ENCODE results near the gene MRPL14. TPM values are rescaled to one million over a fixed set of nuclear protein-coding genes. Genes with fewer than 3 reads are reported as not detected.

Gene MRPL14
- total RNA-seq, 2 experiments from 2014 or later: 51.3 to 87.2 TPM

DNA sequence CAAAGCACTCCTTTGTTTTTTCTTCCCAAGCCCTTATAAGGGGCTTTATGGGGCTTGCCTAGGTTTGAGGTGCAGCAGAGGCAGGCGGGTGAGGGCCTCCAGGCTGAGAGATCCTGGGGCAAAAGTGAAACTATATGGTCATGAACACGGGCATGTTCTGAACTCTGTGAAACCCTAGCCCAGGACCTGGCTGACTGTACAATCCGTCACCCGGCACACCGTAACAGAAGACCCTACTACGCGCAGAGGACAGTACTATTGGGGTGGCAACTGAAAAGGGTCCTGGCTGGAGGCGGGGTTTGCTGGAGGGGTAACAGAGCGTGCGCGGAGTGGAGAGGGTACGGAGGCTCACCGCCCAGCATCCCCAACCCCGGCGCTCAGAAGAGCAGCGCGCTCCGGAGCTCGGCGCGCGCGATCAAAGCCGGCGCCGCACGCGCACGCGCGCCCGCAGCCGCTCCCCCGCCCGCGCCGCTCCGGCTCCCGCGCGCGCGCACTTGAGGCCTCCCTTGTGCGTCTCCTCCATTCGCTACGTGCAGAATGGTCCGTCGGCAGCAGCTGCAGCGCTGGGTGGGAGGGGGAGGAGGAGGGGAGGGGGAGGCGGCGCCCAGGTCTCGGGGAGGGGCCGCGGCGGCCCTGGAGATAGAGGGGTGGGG is 54.2 kb downstream of the MRPL14 start:
- no peaks in the 10 kb centered on the region for H3K9me2 ChIP-seq (ENCODE audit: insufficient read depth, low read length)
- H2AFZ ChIP-seq (ENCODE audit: low read length): peak overlapping the region; percentile 79
- peak overlapping the region; percentile 92 for H3K4me2 ChIP-seq (ENCODE audit: low read length)
- peaks cover 42% of the 10 kb centered on the region for H3K4me1 ChIP-seq (ENCODE audit: insufficient read depth, low read length, poor library complexity, severe bottlenecking)
- POLR2A ChIA-PET: interaction anchor here (0.7 kb wide), 1 partner anchor 11 kb away, joined by 5 read pairs; no protein-coding TSS in a partner anchor
- no peak for TF ChIP-seq EZH2phosphoT487 (IDR thresholded peaks at IDR 0.05; ENCODE audit: borderline replicate concordance, low read depth, low read length)
- TF ChIP-seq, protein P1, sequence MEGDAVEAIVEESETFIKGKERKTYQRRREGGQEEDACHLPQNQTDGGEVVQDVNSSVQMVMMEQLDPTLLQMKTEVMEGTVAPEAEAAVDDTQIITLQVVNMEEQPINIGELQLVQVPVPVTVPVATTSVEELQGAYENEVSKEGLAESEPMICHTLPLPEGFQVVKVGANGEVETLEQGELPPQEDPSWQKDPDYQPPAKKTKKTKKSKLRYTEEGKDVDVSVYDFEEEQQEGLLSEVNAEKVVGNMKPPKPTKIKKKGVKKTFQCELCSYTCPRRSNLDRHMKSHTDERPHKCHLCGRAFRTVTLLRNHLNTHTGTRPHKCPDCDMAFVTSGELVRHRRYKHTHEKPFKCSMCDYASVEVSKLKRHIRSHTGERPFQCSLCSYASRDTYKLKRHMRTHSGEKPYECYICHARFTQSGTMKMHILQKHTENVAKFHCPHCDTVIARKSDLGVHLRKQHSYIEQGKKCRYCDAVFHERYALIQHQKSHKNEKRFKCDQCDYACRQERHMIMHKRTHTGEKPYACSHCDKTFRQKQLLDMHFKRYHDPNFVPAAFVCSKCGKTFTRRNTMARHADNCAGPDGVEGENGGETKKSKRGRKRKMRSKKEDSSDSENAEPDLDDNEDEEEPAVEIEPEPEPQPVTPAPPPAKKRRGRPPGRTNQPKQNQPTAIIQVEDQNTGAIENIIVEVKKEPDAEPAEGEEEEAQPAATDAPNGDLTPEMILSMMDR (conservative IDR thresholded peaks at IDR 0.05; ENCODE audit: low read length): no peak
- H3K79me2 ChIP-seq (ENCODE audit: insufficient read depth, low read depth, low read length): no peaks in the 10 kb centered on the region
- no peaks in the 10 kb centered on the region for H3K36me3 ChIP-seq (ENCODE audit: insufficient read depth, low read length)
- intact Hi-C loops (cut with micrococcal nuclease; ENCODE audit: unreplicated experiment): loop anchor here (5.0 to 10.0 kb wide), 3 partner anchors 71 to 558 kb away; partner anchors contain the start of genes LRRC73, MAD2L1BP, POLR1C and YIPF3
- CTCF ChIA-PET (ENCODE audit: unreplicated experiment): interaction anchor here (0.6 to 0.9 kb wide), 2 partner anchors 59 to 234 kb away, joined by 3 to 4 read pairs; no protein-coding TSS in a partner anchor
- H3K9me3 ChIP-seq (ENCODE audit: low read length): no peaks in the 10 kb centered on the region
- no peak overlapping the region for H3K27ac ChIP-seq (ENCODE audit: low read depth, low read length, poor library complexity, severe bottlenecking)
- peak overlapping the region; percentile 68 for H3K4me3 ChIP-seq (ENCODE audit: low read depth, low read length, poor library complexity, severe bottlenecking)
- no TSS peak for BruUV-seq (replicated peaks)
- DNase-seq (ENCODE audit: low spot score): peak; percentile 94
- H4K20me1 ChIP-seq (ENCODE audit: insufficient read depth, low read length): no peaks in the 10 kb centered on the region

DNA sequence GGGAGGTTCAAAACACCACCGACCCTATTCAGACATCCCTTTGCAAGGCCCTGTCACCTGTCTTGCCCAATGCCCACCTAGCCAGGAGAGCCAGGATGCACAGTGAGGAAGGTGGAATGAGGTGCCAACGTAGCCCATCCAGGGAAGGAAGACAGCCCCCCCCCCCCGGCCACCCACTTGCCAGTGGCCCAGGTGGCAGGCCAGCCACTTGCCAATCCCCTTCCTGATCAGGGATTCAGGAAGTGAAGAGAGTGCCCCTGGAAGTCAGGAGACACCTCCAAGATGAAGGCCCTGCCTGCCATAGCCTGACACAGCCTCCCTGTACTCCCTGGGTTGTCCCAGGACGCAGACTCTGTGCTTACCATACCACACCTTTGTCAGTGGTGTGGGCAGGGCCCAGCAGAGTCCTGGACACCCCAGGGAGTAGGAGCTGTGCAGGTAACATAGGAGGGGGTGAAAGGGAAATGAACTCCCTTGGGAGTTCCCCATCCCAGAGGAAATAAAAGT is 54.7 kb downstream of the MRPL14 start:
- peaks cover 42% of the 10 kb centered on the region for H3K4me1 ChIP-seq (ENCODE audit: insufficient read depth, low read length, poor library complexity, severe bottlenecking)
- H3K4me3 ChIP-seq (ENCODE audit: low read depth, low read length, poor library complexity, severe bottlenecking): peak overlapping the region; percentile 68
- DNase-seq (ENCODE audit: low spot score): peak; percentile 16
- H2AFZ ChIP-seq (ENCODE audit: low read length): peak overlapping the region; percentile 79
- ChIA-PET CTCF (ENCODE audit: unreplicated experiment) (no interaction called here), POLR2A (interaction anchor here (0.5 kb wide), 1 partner anchor 55 kb away, joined by 3 read pairs; the partner anchor contains the start of genes MRPL14 and TMEM63B)
- no peaks in the 10 kb centered on the region for H4K20me1 ChIP-seq (ENCODE audit: insufficient read depth, low read length)
- no peak overlapping the region for H3K27ac ChIP-seq (ENCODE audit: low read depth, low read length, poor library complexity, severe bottlenecking)
- no peaks in the 10 kb centered on the region for H3K79me2 ChIP-seq (ENCODE audit: insufficient read depth, low read depth, low read length)
- no peaks in the 10 kb centered on the region for H3K9me3 ChIP-seq (ENCODE audit: low read length)
- H3K4me2 ChIP-seq (ENCODE audit: low read length): peak overlapping the region; percentile 92
- no TSS peak for BruUV-seq (replicated peaks)
- H3K9me2 ChIP-seq (ENCODE audit: insufficient read depth, low read length): no peaks in the 10 kb centered on the region
- TF ChIP-seq, protein P1 (conservative IDR thresholded peaks at IDR 0.05; ENCODE audit: low read length): no peak
- TF ChIP-seq EZH2phosphoT487 (IDR thresholded peaks at IDR 0.05; ENCODE audit: borderline replicate concordance, low read depth, low read length): no peak
- intact Hi-C loops (cut with micrococcal nuclease; ENCODE audit: unreplicated experiment): loop anchor here (5.0 to 10.0 kb wide), 3 partner anchors 70 to 558 kb away; partner anchors contain the start of genes LRRC73, MAD2L1BP, POLR1C and YIPF3
- no peaks in the 10 kb centered on the region for H3K36me3 ChIP-seq (ENCODE audit: insufficient read depth, low read length)

Data from OCI-LY7 (cell line).